Activated effector memory CD4-positive, alpha-beta T cell treated with anti-CD3 and anti-CD28 coated beads, Interleukin-2, amount 50 U/mL, for 16 hours (primary cell): Measurements from ENCODE around the gene SCMH1.

ENCODE experiments used
- DNase-seq: peaks from one replicate; pipeline ENCODE4 v3.0.0-alpha.2; 2020

Gene SCMH1

GRCh38 chr1:40987439-40988276 lies 254.4 kb downstream of the SCMH1 start:
- no peak for DNase-seq

- DNase-seq: no peak
These were observed 255.2 kb downstream of the SCMH1 start for GRCh38 chr1:40986956-40987355.

GRCh38 chr1:40986328-40986783 lies 255.8 kb downstream of the SCMH1 start:
- DNase-seq: no peak

- DNase-seq: no peak
These were observed 256.2 kb downstream of the SCMH1 start for GRCh38 chr1:40985875-40986274.

- no peak for DNase-seq
These were observed 256.9 kb downstream of the SCMH1 start for GRCh38 chr1:40985161-40985560.

GRCh38 chr1:40984531-40984930 lies 257.6 kb downstream of the SCMH1 start:
- DNase-seq: no peak

- DNase-seq: no peak
These were observed 258.0 kb downstream of the SCMH1 start for GRCh38 chr1:40984066-40984465.

- DNase-seq: no peak
These were observed 258.8 kb downstream of the SCMH1 start for GRCh38 chr1:40983286-40983685.

- no peak for DNase-seq
These were observed 259.4 kb downstream of the SCMH1 start for GRCh38 chr1:40982721-40983120.

- no peak for DNase-seq
These were observed 260.2 kb downstream of the SCMH1 start for GRCh38 chr1:40981691-40982448.

GRCh38 chr1:40980453-40981121 lies 261.5 kb downstream of the SCMH1 start:
- DNase-seq: peak; percentile 82

GRCh38 chr1:40980068-40980452 lies 262.0 kb downstream of the SCMH1 start:
- DNase-seq: no peak

GRCh38 chr1:40979241-40980067 lies 262.7 kb downstream of the SCMH1 start, which contains the start of gene CTPS1:
CTPS1 (plus strand) TSS chr1:40979696; CDS start chr1:40983291, 3,595 bp downstream.
- peak; percentile 98 for DNase-seq

- no peak for DNase-seq
These were observed 263.2 kb downstream of the SCMH1 start for GRCh38 chr1:40978886-40979240.

- DNase-seq: no peak
These were observed 264.4 kb downstream of the SCMH1 start for GRCh38 chr1:40977716-40978115.
